Suprapubic skin (tissue), 4 donors: Measurements from ENCODE around the gene VAMP7. TPM values are rescaled to one million over a fixed set of nuclear protein-coding genes. Genes with fewer than 3 reads are reported as not detected.
"Not testable (repeated sequence)": the region's sequence is repeated elsewhere in the genome, so short reads cannot be mapped to it uniquely, and the experiment has no call there.

Source experiments
- DNase-seq, 2 donors: peaks; one replicate each; pipeline ENCODE4 v3.0.0-alpha.2; 2019; ENCODE audit warnings: low spot score in 2 of 2
- H3K27ac ChIP-seq: fragments of 200-600 bp; sonication (generic); one replicate; pipeline ENCODE4 v1.5.1; 2019
- H3K27me3 ChIP-seq: fragments of 200-600 bp; sonication (generic); one replicate; pipeline ENCODE4 v1.5.1; 2019
- H3K36me3 ChIP-seq: fragments of 200-600 bp; sonication (generic); one replicate; pipeline ENCODE4 v1.5.1; 2019
- H3K4me1 ChIP-seq: fragments of 200-600 bp; sonication (generic); one replicate; pipeline ENCODE4 v1.5.1; 2019
- H3K4me3 ChIP-seq: fragments of 200-600 bp; sonication (generic); one replicate; pipeline ENCODE4 v1.5.1; 2019; ENCODE audit warnings: mild to moderate bottlenecking
- H3K9me3 ChIP-seq: fragments of 200-600 bp; sonication (generic); one replicate; pipeline ENCODE4 v1.5.1; 2019
- EP300 ChIP-seq: sonication (generic); formaldehyde crosslinking; IDR thresholded peaks from one replicate; pipeline ENCODE4 v1.6.1; 2017; ENCODE audit warnings: antibody characterized with exemption
- POLR2A ChIP-seq, 2 donors: fragments of 450-650 bp; IDR thresholded peaks; one replicate each; pipeline ENCODE4 v1.6.1; 2017; ENCODE audit warnings: antibody characterized with exemption in 2 of 2, mild to moderate bottlenecking in 2 of 2, moderate library complexity in 2 of 2
- POLR2AphosphoS5 ChIP-seq, 3 donors: sonication (generic); formaldehyde crosslinking; IDR thresholded peaks; one replicate each; pipeline ENCODE4 v1.6.1; 2017; ENCODE audit warnings: antibody characterized with exemption in 3 of 3
- WGBS: methylation state at CpG from one replicate; pipeline ENCODE4 v1.1.5; 2018; 5-methylcytosine and 5-hydroxymethylcytosine counted together
- total RNA-seq, 4 donors: library from RNA; depleted of rRNA; stranded (reverse); fragments of >200 nt; gene quantifications; one replicate each; pipeline ENCODE4 v1.1.0, GENCODE V29; 2016
- TF ChIP-seq, protein P1 (sequence below), 2 donors: fragments of 200-600 bp in 1 of 2; fragments of 450-650 bp in 1 of 2; sonication (generic) in 1 of 2; IDR thresholded peaks; one replicate each; pipeline ENCODE4 v1.5.1; 2016 to 2019; ENCODE audit warnings: antibody characterized with exemption in 2 of 2, mild to moderate bottlenecking in 1 of 2, moderate library complexity in 1 of 2

The VAMP7 gene
- total RNA-seq, 4 donors from 2014 or later, result 16.1 to 29.8 (median 21.1) TPM

DNA sequence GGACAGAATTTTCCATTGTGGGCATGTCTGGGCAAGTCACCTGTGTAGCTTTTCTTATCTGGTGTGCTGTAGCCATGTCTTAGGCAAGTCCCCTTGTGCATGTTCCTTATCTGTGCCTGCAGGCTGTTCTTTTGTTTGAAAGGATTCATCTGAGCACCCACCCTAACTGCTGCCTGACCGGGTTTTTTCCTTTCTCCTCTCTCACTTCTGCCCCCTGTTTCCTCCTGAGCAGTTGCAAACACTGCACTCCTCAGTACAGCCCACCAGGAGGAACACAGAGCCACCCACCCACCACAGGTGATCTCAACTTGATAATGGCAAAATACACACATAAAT, 87.1 kb downstream of the VAMP7 start:
- no peak overlapping the region for H3K4me3 ChIP-seq
- no peak for DNase-seq
- H3K4me1 ChIP-seq, result no peaks in the 10 kb centered on the region
- H3K9me3 ChIP-seq, result peaks cover 7% of the 10 kb centered on the region
- H3K36me3 ChIP-seq, result no peaks in the 10 kb centered on the region
- 59% methylated on average over 1 of the region's 1 CpG for WGBS
- no peaks in the 10 kb centered on the region for H3K27me3 ChIP-seq
- no peak overlapping the region for H3K27ac ChIP-seq
- TF ChIP-seq EP300, result no peak
- TF ChIP-seq POLR2A (IDR thresholded peaks at IDR 0.05), result no peak
- TF ChIP-seq POLR2AphosphoS5 (IDR thresholded peaks at IDR 0.05), result no peak
- TF ChIP-seq, protein P1, sequence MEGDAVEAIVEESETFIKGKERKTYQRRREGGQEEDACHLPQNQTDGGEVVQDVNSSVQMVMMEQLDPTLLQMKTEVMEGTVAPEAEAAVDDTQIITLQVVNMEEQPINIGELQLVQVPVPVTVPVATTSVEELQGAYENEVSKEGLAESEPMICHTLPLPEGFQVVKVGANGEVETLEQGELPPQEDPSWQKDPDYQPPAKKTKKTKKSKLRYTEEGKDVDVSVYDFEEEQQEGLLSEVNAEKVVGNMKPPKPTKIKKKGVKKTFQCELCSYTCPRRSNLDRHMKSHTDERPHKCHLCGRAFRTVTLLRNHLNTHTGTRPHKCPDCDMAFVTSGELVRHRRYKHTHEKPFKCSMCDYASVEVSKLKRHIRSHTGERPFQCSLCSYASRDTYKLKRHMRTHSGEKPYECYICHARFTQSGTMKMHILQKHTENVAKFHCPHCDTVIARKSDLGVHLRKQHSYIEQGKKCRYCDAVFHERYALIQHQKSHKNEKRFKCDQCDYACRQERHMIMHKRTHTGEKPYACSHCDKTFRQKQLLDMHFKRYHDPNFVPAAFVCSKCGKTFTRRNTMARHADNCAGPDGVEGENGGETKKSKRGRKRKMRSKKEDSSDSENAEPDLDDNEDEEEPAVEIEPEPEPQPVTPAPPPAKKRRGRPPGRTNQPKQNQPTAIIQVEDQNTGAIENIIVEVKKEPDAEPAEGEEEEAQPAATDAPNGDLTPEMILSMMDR (IDR thresholded peaks at IDR 0.05), result no peak

DNA sequence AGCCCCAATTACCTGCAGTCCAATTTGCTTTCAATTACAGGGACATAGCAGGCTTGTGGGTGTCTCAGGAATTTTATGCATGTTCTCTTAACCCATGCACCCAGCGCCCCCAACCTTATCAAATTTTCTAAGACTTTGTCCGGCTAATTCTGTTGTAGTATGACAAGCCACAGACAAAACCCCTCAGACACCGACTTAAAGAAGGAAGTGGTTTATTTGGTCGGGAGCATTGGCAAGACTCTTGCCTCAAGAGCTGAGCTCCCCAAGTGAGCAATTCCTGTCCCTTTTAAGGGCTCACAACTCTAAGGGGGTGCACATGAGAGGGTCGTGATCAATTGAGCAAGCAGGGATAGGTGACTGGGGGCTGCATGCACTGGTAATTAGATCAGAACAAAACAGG, 87.6 kb downstream of the VAMP7 start:
- DNase-seq, result no peak
- Histone ChIP-seq H3K27ac (no peak overlapping the region), H3K27me3 (no peaks in the 10 kb centered on the region), H3K4me3 (no peak overlapping the region), H3K36me3 (no peaks in the 10 kb centered on the region), H3K9me3 (peaks cover 4% of the 10 kb centered on the region), H3K4me1 (no peaks in the 10 kb centered on the region)
- WGBS, result 47% methylated on average over 5 of the region's 5 CpGs
- no peak for TF ChIP-seq POLR2A (IDR thresholded peaks at IDR 0.05)
- TF ChIP-seq, protein P1 (IDR thresholded peaks at IDR 0.05), result no peak
- no peak for TF ChIP-seq EP300
- TF ChIP-seq POLR2AphosphoS5 (IDR thresholded peaks at IDR 0.05), result no peak

DNA sequence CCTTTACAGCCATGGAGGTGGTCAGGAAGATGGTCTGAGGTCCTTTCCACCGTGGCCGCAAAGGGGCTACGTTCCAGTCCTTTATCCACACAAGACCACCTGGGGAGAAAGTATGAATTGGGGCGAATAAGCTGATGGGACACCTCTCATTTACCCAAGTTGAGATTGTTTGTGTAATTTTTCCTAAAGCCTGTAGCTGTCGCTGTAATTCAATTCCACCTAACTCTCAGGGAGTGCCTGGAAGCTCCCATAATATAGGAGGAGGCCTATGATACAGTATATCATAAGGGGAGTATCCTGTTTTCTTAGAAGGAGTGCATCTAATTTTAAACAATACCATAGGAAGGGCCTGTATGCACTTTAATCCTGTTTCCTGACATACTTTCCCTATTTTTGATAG, 90.5 kb downstream of the VAMP7 start:
- not testable (repeated sequence) for H3K9me3 ChIP-seq, H3K27me3 ChIP-seq, H3K4me1 ChIP-seq, H3K4me3 ChIP-seq, DNase-seq, H3K36me3 ChIP-seq, H3K27ac ChIP-seq
- WGBS, result 55% methylated on average over 5 of the region's 5 CpGs

DNA sequence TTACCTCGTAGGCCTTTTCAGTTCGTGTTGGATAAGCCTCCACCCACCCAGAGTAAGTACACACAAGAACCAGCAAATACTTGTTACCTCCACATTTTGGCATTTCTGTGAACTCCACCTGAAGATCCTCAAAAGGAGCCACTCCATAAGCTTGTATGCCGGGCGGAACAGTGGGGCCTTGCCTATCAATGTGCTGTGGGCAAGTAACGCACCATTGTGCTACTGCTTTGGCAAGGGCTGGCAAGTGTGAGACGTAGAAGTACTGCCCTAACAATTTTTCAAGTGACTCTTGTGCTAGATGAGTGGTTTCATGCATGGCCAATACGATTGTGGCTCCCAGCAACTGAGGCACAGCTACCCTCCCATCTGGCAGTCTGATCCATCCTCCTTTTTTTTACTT, 91.1 kb downstream of the VAMP7 start:
- H3K9me3 ChIP-seq, result not testable (repeated sequence)

DNA sequence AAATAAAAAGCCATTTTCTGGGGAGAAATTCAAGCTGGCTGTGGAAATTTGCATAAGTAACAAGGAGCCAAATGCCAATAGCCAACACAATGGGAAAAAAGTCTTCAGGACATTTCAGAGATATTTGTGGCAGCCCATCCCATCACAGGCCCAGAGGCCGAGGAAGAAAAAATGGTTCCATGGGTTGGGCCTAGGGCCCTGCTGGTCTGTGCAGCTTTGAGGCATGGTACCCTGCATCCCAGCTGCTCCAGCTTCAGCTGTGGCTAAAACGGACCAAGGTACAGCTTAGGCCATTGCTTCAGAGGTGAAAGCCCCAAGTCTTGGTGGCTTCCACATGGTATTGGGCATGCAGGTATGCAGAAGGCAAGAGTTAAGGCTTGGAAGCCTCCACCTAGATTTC, 102.2 kb downstream of the VAMP7 start:
- H3K27me3 ChIP-seq, result peaks cover 4% of the 10 kb centered on the region
- DNase-seq, result no peak
- no peak overlapping the region for H3K4me3 ChIP-seq
- TF ChIP-seq POLR2A (IDR thresholded peaks at IDR 0.05) (no peak), POLR2AphosphoS5 (IDR thresholded peaks at IDR 0.05) (no peak)
- no peak overlapping the region for H3K27ac ChIP-seq
- 79% methylated on average over 2 of the region's 2 CpGs for WGBS
- no peaks in the 10 kb centered on the region for H3K4me1 ChIP-seq
- no peaks in the 10 kb centered on the region for H3K36me3 ChIP-seq
- peaks cover 16% of the 10 kb centered on the region for H3K9me3 ChIP-seq

More for the DNA sequence above, 91.1 kb downstream of the VAMP7 start:
- not testable (repeated sequence) for H3K27ac ChIP-seq, H3K4me1 ChIP-seq, H3K27me3 ChIP-seq, H3K36me3 ChIP-seq, DNase-seq, H3K4me3 ChIP-seq
- 78% methylated on average over 7 of the region's 7 CpGs for WGBS

DNA sequence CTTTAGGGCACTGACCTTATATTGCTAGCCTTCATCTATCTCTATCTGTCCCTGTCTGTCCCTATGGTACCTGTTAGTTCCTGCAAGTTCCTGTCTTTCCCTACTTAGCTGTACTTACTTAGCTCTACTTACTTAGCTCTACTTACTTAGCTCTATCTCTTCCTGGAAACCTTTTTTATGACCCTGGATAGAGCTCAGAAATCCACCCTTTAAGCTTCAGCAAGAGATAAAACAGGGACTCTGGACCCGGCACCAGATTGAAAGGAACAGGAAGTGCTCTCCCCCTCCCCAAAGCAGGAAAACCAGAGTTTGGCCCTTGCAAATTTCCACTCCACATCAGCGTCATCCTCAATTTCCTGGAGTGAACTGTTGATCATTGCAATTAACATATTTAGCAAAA, 104.1 kb downstream of the VAMP7 start:
- no peaks in the 10 kb centered on the region for H3K4me1 ChIP-seq

DNA sequence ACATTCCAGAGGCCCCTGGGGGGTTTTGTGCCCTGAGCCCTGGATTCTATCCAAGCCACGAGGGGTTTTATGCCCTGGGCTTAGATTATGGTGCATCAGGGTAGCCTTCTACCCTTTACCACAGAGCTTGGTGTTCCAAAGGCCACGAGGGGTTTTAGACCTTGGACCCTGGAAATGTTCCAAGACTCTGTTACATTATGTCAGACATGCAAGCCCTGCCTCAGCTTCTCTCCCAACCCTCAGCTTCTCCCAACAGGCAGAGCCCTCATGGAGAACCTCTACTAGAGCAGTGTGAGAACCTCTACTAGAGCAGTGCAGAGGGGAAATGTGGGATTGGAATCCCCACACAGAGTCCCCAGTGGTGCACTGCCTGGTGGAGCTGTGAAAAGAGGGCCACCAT, 105.8 kb downstream of the VAMP7 start:
- not testable (repeated sequence) for H3K27me3 ChIP-seq, H3K36me3 ChIP-seq, H3K4me3 ChIP-seq, H3K27ac ChIP-seq, DNase-seq, H3K4me1 ChIP-seq
- H3K9me3 ChIP-seq, result peaks cover 16% of the 10 kb centered on the region
- WGBS, result 39% methylated on average over 2 of the region's 2 CpGs

More for the DNA sequence above, 104.1 kb downstream of the VAMP7 start:
- peaks cover 16% of the 10 kb centered on the region for H3K9me3 ChIP-seq
- peaks cover 4% of the 10 kb centered on the region for H3K27me3 ChIP-seq
- H3K36me3 ChIP-seq, result no peaks in the 10 kb centered on the region
- H3K27ac ChIP-seq, result no peak overlapping the region
- DNase-seq, result no peak
- 67% methylated on average over 2 of the region's 2 CpGs for WGBS
- no peak overlapping the region for H3K4me3 ChIP-seq
- TF ChIP-seq POLR2AphosphoS5 (IDR thresholded peaks at IDR 0.05) (no peak), POLR2A (IDR thresholded peaks at IDR 0.05) (no peak), EP300 (no peak)
- TF ChIP-seq, protein P1 (IDR thresholded peaks at IDR 0.05), result no peak
